Activated CD8-positive, alpha-beta memory T cell treated with anti-CD3 and anti-CD28 coated beads, Interleukin-2, amount 50 U/mL, for 24 hours (primary cell): ENCODE measurements around the gene CACNA1C.

Experiments
- DNase-seq: peaks from one replicate; pipeline ENCODE4 v3.0.0-alpha.2; 2020; ENCODE audit errors: extremely low read depth

Gene CACNA1C

DNA sequence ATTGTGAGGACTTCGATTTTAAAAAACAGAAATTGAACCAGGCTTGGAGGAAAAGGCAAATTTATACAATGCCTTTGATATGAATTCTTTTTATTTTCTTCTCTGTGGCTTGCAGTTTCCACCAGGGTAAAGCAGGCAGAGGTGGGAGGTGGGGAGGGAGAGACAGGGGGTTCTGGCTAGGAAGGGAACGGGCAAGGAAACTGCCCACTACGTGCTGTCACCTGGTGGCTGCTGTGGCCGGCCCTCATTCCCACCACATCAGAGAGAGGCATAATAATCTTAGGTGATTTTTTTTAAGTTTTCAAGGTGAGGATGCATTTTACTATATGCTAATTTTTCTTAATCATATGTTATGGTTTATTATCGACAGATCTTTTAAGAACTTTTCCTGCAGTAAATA is 145.8 kb downstream of the CACNA1C start:
- DNase-seq: no peak

GRCh38 chr12:2205996-2206395 is 153.2 kb downstream of the CACNA1C start:
- no peak for DNase-seq

DNA sequence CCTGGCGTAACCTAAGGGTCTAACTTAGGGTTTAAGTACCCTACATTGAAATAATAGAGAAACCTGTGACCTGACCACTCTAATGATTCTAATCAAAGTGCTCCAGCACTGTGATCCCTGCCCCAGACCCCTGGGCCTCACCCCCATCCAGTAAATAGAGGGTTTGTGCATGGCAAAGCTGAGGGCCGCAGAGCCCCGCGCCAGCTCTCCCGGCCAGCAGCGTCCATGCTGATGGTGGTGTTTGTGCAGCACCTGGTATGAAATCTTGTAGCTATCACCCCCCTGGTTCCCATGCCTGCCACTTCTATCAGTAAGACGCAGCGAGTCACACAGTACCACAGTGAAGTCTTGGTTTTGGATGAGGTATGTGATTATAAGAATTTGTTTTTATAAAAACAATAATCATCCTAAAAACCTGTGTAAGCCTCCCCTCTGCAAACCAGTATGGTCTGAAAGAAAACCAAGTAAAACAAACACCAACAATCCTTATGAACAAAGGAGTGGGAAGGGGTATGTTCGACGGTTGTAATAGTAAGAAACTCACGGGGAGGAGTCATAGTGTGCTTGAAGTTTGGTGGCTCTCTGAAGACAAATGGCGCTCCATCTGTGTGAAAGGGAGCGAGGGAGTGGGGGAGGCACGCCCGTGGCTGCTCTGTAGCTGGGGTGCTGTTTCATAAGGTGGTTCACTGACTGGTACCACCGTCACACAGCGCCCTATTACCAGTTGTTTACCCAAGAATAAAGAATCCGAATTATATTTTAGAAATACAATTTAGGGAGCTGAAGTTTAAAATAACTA is 156.2 kb downstream of the CACNA1C start:
- DNase-seq: no peak

DNA sequence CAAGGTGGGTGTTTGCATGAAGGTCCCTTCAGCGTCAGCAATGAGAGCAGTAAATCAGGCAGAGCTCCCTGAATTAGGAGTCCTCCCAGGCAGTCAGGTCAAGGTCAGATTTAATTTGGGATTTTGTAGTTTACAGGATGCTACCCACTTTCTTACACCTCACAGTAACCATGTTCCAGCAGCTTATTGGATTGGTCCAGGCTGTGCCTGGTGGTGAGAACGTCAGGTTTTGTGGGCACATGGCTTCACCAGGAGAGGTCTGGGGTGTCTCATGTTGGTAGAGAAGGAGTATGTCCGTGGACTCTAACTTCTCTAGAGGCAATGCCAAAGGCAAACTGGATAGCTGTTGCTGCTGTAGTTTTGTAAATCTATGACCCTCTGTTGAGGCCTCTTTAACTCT is 158.3 kb downstream of the CACNA1C start:
- no peak for DNase-seq

GRCh38 chr12:2212537-2212936 is 159.8 kb downstream of the CACNA1C start:
- DNase-seq: no peak

DNA sequence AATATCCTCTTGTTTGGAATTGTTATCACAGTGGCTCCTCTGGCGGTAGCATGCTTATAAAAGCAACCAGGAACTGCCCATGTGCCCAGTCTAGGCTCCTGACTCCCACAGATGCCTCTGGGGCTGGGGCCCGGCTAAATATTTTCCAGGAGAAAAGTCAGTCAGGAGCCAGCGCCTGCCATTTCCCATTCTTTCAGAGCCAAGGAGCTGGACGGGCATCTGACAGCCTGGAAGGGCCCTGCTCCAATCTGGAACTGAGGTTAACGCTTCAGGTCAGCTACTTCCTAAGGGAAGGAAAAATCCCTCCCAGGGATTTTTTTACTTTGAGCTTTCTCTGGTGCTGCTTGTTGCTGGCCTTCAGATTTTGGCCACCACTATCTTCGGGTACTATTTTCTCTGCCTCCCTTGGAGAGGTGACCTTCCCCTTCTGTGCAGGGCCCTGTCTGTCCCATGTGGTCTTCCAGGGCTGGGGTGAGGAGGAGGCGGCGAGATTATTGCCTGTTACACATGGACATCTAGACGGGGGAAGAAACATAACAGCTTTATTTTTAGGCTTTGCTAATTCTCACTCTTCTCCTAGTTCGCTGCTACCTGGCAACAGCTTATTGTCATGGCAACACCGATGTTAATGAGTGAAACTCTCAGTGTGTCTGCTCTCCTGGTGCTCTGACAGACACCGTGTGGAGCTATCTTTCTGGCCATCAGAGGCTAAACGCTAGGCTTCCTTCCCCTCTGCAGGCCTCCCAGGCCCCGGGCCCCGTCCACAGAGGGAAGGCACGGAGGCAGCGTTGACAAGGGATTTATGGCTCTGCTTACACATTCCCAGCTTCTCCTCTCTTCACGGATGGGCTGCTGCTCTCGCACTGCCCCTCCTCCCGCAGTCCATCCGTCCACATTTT is 160.4 kb downstream of the CACNA1C start:
- DNase-seq: no peak

DNA sequence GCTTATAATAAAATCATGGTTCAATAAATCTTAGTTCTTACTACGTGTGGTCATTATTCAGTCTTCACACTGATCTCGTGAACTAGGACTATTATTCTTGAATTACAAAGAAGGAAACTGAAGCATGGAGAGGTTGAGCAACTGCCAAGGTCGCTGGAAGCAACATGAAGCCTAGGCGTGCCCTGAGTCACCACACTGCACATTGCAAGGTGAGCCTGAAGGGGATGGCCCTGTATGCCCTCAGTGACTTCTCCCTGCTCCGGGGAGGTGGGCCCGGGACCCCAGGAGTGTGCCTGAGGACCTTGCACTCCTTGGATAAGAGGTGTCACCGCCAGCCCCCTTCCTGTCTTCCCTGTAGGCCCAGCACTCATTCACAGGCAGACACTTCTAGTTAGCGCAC is 161.6 kb downstream of the CACNA1C start:
- no peak for DNase-seq

- DNase-seq: no peak
Observed at GRCh38 chr12:2215709-2216560, 163.1 kb downstream of the CACNA1C start.

DNA sequence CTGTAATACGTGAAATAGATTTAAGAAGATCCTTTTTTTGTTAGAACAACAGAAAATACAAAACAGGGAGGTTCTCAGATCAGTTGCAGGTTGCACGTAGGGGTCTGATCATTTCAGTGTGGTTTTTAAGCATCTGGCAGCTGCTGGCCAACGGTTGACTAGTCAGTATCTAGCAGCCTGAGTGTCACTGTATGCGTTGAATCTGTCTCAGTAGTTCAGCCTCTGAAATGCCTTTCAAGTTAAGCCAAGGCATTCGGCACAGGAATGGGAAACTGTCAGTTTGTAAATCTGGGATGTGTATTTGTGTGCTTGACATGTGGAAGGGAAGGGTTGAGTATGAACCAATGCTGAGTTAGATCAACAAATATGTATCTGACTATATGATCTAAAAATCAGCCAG is 165.9 kb downstream of the CACNA1C start:
- no peak for DNase-seq

- no peak for DNase-seq
Observed at GRCh38 chr12:2221030-2221621, 168.3 kb downstream of the CACNA1C start.

GRCh38 chr12:2222691-2223090 is 169.9 kb downstream of the CACNA1C start:
- no peak for DNase-seq

- no peak for DNase-seq
Observed at GRCh38 chr12:2224961-2225360, 172.2 kb downstream of the CACNA1C start.

DNA sequence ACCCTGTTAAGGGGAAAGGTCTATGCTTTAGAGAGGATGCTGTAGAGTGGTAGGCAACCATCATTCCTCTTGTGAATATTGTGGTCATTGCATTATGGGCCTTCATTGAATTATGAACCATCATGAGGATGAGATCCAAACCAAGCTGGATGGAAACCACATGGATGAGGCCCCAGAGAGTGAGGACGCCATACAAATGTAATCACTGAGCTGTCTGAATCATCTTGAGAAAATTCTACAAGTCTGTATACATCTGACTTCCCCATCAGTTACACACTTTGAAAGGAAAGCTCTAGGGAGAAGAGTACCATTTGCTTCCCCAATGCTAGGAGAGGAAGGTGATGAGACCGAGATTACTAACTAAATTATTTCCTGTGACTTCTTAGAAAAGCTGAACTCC is 172.9 kb downstream of the CACNA1C start:
- DNase-seq: no peak

DNA sequence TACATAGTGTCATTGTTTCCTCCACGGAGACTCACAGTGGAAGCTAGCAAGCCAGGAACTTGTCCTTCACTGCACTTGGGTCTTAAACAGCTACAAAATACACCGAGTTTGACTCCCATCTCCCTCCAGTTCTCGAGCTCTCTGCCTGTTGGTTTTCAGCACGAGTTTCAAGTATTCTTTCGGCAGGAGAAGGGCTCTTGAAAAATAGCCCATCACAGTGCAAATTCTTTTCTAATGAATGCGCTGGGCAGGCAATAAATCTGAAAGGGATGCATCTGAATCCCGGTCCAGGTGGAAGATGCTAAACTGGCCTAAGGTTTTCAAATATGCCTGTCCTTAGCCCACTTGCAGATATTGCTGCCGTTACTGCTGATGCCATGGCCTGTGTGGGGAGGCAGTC is 173.9 kb downstream of the CACNA1C start:
- no peak for DNase-seq

DNA sequence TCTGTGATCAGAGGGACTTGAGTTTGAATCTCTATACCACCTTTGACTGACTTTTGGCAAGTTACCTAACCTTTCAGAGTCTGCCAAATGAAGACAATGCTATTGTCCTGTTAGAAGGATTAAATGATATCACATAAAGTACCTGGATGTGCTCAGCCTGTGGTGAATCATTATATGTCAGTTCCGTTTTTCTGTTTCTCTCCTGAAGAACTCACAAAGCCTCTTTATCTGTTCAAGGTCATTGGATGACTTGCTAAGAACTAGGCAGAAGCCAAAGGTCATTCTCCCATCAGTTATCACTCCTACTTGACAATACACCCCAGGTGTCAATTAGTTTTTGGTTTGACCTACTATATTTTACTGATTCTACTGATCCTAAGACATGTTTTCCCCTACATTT is 174.6 kb downstream of the CACNA1C start:
- no peak for DNase-seq

DNA sequence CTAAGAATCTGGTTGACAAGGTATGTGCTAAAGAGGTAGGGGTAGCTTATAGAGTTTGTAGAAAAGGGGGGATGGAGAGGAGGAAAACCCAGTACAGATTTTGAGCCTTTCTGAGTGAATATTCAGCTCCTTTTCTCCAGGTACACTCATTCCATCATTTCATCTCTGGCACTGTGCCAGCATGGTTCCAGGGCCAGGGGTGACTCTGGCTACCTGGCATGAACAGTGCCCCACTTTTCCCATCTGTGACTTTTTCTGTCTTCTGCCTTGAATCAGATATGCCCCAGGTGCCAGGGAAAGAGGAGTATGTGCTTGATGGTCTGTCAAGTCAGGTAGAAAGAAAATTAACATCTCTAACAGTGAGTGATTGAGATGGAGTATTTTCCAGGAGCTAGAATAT is 175.7 kb downstream of the CACNA1C start:
- DNase-seq: no peak

DNA sequence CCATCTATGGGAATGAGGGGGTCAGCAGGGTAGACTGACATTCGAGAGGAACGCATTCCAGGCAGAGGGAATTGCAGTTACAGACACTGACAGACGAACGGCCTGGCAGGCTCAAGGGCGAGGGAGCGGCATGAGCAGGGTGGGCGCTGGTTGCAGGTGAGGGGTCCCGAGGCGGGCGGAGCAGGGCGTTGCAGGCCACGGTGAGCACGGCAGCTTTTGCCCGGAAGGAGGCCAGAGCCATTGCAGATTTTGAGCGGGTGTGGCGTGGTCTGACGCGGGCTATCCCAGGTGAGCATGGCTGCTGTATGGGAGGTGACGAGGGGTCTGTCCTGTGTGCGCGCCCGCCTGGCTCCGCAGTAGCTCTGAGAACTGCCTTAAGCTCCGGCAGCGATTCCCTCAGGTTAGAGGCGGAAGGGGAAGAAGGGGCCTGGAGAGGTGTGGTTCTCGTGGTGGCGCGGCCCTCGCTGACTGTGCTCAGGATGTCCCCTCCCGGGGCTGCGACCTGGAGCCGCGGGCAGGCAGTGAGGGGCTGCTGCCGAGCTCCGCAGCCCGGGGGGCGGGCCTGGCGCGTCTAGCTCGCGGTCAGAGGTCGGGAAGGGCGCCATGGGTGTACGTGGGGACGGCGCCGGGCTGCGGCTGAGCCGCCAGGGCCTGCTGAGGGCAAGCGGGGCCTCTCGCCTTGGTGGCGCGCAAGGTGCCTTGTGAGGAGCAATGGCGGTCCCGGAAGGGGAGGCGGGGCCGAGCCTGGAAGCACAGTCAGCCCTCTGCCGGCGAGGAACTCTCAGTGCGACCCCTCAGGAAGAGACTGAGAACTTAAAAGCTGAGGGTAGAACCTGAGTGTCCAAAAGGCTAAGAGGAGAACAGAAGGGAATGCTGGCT is 177.1 kb downstream of the CACNA1C start:
- DNase-seq: no peak

- DNase-seq: no peak
Observed at GRCh38 chr12:2231011-2231595, 178.3 kb downstream of the CACNA1C start.

GRCh38 chr12:2231956-2232355 is 179.2 kb downstream of the CACNA1C start:
- no peak for DNase-seq

DNA sequence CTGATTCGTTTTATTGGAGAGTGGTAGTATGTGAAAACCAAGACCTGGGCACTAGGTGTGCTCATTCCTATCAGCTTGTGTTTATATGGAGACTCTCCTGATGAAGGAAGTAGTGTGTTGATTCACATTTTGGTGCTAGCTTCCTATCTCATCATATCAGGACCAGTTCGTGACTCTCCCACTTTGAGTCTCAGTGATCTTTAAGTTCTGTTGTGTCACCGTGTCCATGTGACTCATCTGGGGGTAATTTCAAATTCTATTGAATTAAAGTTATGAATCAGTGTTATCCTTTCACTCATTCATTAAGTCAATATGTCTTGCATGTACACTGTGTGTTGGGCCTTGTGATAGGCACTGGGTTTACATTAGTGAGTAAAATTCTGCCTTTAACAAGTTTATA is 180.2 kb downstream of the CACNA1C start:
- no peak for DNase-seq
